WTC11 (cell line): ENCODE results near the gene HERPUD2.

ENCODE experiments used
- CREB1 ChIP-seq: sonication (generic); formaldehyde crosslinking; IDR thresholded peaks from 2 replicates; pipeline ENCODE4 v1.8.0; 2023; ENCODE audit warnings: mild to moderate bottlenecking, missing genetic modification reagents
- CTCF ChIP-seq: fragments of 200-600 bp; IDR thresholded peaks from 2 replicates; pipeline ENCODE4 v1.8.0; 2022; ENCODE audit warnings: antibody characterized with exemption
- E2F5 ChIP-seq: sonication (generic); formaldehyde crosslinking; IDR thresholded peaks from 2 replicates; pipeline ENCODE4 v1.8.1; 2022; ENCODE audit warnings: mild to moderate bottlenecking, moderate library complexity, missing genetic modification reagents
- NFYB ChIP-seq: sonication (generic); formaldehyde crosslinking; conservative IDR thresholded peaks from 2 replicates; pipeline ENCODE4 v1.8.0; 2022; ENCODE audit warnings: low read depth, missing genetic modification reagents
- ZMAT4 ChIP-seq: fragments of 250-450 bp; sonication (Bioruptor Pico); IDR thresholded peaks from 2 replicates; pipeline ENCODE4 v1.9.0; 2021; ENCODE audit warnings: mild to moderate bottlenecking

- TF ChIP-seq ZMAT4 (no peak), CREB1 (CRISPR knock-in tag) (no peak), NFYB (CRISPR knock-in tag) (no peak), E2F5 (CRISPR knock-in tag) (no peak), CTCF (no peak)
Measured at GRCh38 chr7:35647171-35647574, 47.8 kb downstream of the HERPUD2 start.
